ENCODE data around the gene TMEM120B.
"Not testable (repeated sequence)": the region's sequence is repeated elsewhere in the genome, so short reads cannot be mapped to it uniquely, and the experiment has no call there.

- not testable (repeated sequence) for TF ChIP-seq CTCF, POLR2A, POLR2AphosphoS5, EP300 (IDR thresholded peaks at IDR 0.05)
Observed at GRCh38 chr12:121666829-121667228, 45.7 kb upstream of the TMEM120B start.

All from suprapubic skin (tissue), 4 donors.